Mucosa of descending colon (tissue), 3 donors: ENCODE results near the gene CITED4. TPM values are rescaled to one million over a fixed set of nuclear protein-coding genes. Genes with fewer than 3 reads are reported as not detected.

ENCODE experiments used
- ATAC-seq: fragments of 200-7000 bp; cut with Tn5 transposase; one replicate; pipeline ENCODE4 v1.9.1; 2020; ENCODE audit warnings: mild to moderate bottlenecking, moderate library complexity
- DNase-seq, 3 donors: peaks; one replicate each; pipeline ENCODE4 v3.0.0-alpha.2; 2020
- H3K36me3 ChIP-seq: fragments of 200-600 bp; one replicate; pipeline ENCODE4 v1.8.0; 2021; ENCODE audit warnings: low read depth, mild to moderate bottlenecking
- H3K4me1 ChIP-seq: fragments of 200-600 bp; one replicate; pipeline ENCODE4 v1.8.0; 2021; ENCODE audit warnings: low read depth, mild to moderate bottlenecking
- H3K4me3 ChIP-seq: fragments of 200-600 bp; one replicate; pipeline ENCODE4 v1.8.0; 2021; ENCODE audit warnings: mild to moderate bottlenecking
- H3K9me3 ChIP-seq: fragments of 200-600 bp; one replicate; pipeline ENCODE4 v1.8.0; 2021; ENCODE audit warnings: mild to moderate bottlenecking
- CTCF ChIP-seq: fragments of 200-600 bp; IDR thresholded peaks from one replicate; pipeline ENCODE4 v1.8.0; 2022; ENCODE audit warnings: antibody characterized with exemption, mild to moderate bottlenecking
- intact Hi-C, 2 donors: fragments of 100-400 bp; cut with DNase I in 1 of 2; cut with micrococcal nuclease in 1 of 2; formaldehyde crosslinking; loops; one replicate each; pipeline versions ENCODE4 v1.11.0 to v1.11.1; 2022; cut with DNase I, micrococcal nuclease
- total RNA-seq, 3 donors: library from RNA; stranded (reverse); fragmentation: NEBNext Ultra II Directional in 2 of 3; extraction: Animal tissue kit (Norgen Biotek cat#: 25700) in 2 of 3; gene quantifications; one replicate each; pipeline versions ENCODE4 v1.2.1 to v1.2.4, GENCODE V29; 2021 to 2023
- donor health status: DM: no; HTN: no; CAD: no; lungs with moderate emphysema.
- donor health status: DM: no; HTN: no; CAD: no.
- donor health status: DM: no; HTN: yes; CAD: no.

Gene CITED4
- total RNA-seq, 3 donors from 2014 or later = 1.9 to 45.1 (median 4.7) TPM

GRCh38 chr1:40829631-40830245 lies 32.4 kb downstream of the CITED4 start:
- ATAC-seq = no peak
- H3K4me1 ChIP-seq = no peaks in the 10 kb centered on the region
- no peak for DNase-seq
- intact Hi-C loops = no loop called here
- no peak for TF ChIP-seq CTCF
- no peaks in the 10 kb centered on the region for H3K36me3 ChIP-seq
- H3K4me3 ChIP-seq = no peak overlapping the region
- no peaks in the 10 kb centered on the region for H3K9me3 ChIP-seq

GRCh38 chr1:40825996-40826395 lies 36.2 kb downstream of the CITED4 start:
- Histone ChIP-seq H3K4me1 (no peaks in the 10 kb centered on the region), H3K9me3 (no peaks in the 10 kb centered on the region), H3K36me3 (no peaks in the 10 kb centered on the region), H3K4me3 (no peak overlapping the region)
- DNase-seq (no peak), ATAC-seq (no peak)
- intact Hi-C loops = no loop called here
- TF ChIP-seq CTCF = no peak

GRCh38 chr1:40825435-40825788 lies 36.8 kb downstream of the CITED4 start:
- Histone ChIP-seq H3K36me3 (no peaks in the 10 kb centered on the region), H3K4me3 (no peak overlapping the region), H3K9me3 (no peaks in the 10 kb centered on the region), H3K4me1 (no peaks in the 10 kb centered on the region)
- no peak for ATAC-seq
- no peak for TF ChIP-seq CTCF
- no peak for DNase-seq
- intact Hi-C loops = no loop called here

- Histone ChIP-seq H3K4me3 (no peak overlapping the region), H3K4me1 (no peaks in the 10 kb centered on the region), H3K36me3 (no peaks in the 10 kb centered on the region), H3K9me3 (no peaks in the 10 kb centered on the region)
- intact Hi-C loops = no loop called here
- ATAC-seq (no peak), DNase-seq (no peak)
- TF ChIP-seq CTCF = no peak
These were observed 37.4 kb downstream of the CITED4 start for GRCh38 chr1:40824591-40825434.

- DNase-seq (peak in 1 of 3 donors; percentile 29), ATAC-seq (no peak)
- no peaks in the 10 kb centered on the region for H3K9me3 ChIP-seq
- H3K4me3 ChIP-seq = no peak overlapping the region
- intact Hi-C loops = no loop called here
- no peaks in the 10 kb centered on the region for H3K4me1 ChIP-seq
- H3K36me3 ChIP-seq = no peaks in the 10 kb centered on the region
- TF ChIP-seq CTCF = no peak
These were observed 38.2 kb downstream of the CITED4 start for GRCh38 chr1:40823983-40824382.
